CD4-positive, alpha-beta T cell treated with Interleukin-17A for 4 hours (primary cell): ENCODE measurements around the gene GRAMD1C.

ENCODE experiments used
- DNase-seq: peaks from one replicate; pipeline ENCODE4 v3.0.0-alpha.2; 2020; ENCODE audit warnings: mixed read lengths

Gene GRAMD1C

GRCh38 chr3:113953677-113954076 lies 115.1 kb downstream of the GRAMD1C start:
- no peak for DNase-seq

GRCh38 chr3:113954091-113954685 lies 115.6 kb downstream of the GRAMD1C start:
- no peak for DNase-seq

GRCh38 chr3:113963879-113964278 lies 125.3 kb downstream of the GRAMD1C start:
- DNase-seq = no peak

- no peak for DNase-seq
Measured at GRCh38 chr3:113966172-113966571, 127.6 kb downstream of the GRAMD1C start.

GRCh38 chr3:113968986-113969385 lies 130.4 kb downstream of the GRAMD1C start:
- DNase-seq = no peak

- DNase-seq = no peak
Measured at GRCh38 chr3:113977822-113978221, 139.2 kb downstream of the GRAMD1C start.

- DNase-seq = no peak
Measured at GRCh38 chr3:113979916-113980315, 141.3 kb downstream of the GRAMD1C start.

- no peak for DNase-seq
Measured at GRCh38 chr3:113981803-113982202, 143.2 kb downstream of the GRAMD1C start.

- DNase-seq = no peak
Measured at GRCh38 chr3:113983544-113983943, 145.0 kb downstream of the GRAMD1C start.

- no peak for DNase-seq
Measured at GRCh38 chr3:113985541-113985940, 147.0 kb downstream of the GRAMD1C start.
